Measurements from ENCODE around the gene DGKH.

Gene DGKH

DNA sequence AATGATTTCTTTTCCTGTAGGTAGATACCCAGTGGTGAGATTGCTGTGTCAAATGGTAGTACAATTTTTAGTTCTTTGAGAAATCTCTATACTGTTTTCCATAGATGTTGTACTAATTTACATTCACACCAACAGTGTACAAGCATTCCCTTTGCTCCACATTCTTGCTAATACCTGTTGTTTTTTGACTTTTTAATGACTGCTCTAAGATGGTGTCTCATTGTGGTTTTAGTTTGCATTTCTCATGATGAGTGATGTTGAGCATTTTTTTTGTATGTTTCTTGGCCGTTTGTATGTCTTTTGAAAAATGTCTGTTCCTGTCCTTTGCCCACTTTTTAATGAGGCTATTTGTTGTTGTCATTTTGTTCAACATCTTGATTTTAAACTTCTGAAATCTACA is 103.3 kb downstream of the DGKH start:
- H3K4me1 ChIP-seq (ENCODE audit: insufficient read depth, low read length, poor library complexity, severe bottlenecking), result peaks cover 18% of the 10 kb centered on the region
- no peak overlapping the region for H3K4me2 ChIP-seq (ENCODE audit: low read depth, low read length, poor library complexity, severe bottlenecking)
- H3K27me3 ChIP-seq (ENCODE audit: insufficient read depth, low read length, poor library complexity, severe bottlenecking), result no peaks in the 10 kb centered on the region
- no peaks in the 10 kb centered on the region for H3K79me2 ChIP-seq (ENCODE audit: insufficient read depth, low read length)
- no peak overlapping the region for H2AFZ ChIP-seq (ENCODE audit: low read length)
- H3K9ac ChIP-seq (ENCODE audit: low read depth, low read length, poor library complexity, severe bottlenecking), result no peak overlapping the region
- no peaks in the 10 kb centered on the region for H3K9me2 ChIP-seq (replicated peaks; ENCODE audit: low read depth, low read length)
- no peaks in the 10 kb centered on the region for H3F3A ChIP-seq (ENCODE audit: low read depth)
- no peak overlapping the region for H3K4me3 ChIP-seq (ENCODE audit: low read length, poor library complexity, severe bottlenecking)
- no peaks in the 10 kb centered on the region for H3K9me3 ChIP-seq (ENCODE audit: insufficient read depth, low read depth, low read length)
- TF ChIP-seq, protein P1, sequence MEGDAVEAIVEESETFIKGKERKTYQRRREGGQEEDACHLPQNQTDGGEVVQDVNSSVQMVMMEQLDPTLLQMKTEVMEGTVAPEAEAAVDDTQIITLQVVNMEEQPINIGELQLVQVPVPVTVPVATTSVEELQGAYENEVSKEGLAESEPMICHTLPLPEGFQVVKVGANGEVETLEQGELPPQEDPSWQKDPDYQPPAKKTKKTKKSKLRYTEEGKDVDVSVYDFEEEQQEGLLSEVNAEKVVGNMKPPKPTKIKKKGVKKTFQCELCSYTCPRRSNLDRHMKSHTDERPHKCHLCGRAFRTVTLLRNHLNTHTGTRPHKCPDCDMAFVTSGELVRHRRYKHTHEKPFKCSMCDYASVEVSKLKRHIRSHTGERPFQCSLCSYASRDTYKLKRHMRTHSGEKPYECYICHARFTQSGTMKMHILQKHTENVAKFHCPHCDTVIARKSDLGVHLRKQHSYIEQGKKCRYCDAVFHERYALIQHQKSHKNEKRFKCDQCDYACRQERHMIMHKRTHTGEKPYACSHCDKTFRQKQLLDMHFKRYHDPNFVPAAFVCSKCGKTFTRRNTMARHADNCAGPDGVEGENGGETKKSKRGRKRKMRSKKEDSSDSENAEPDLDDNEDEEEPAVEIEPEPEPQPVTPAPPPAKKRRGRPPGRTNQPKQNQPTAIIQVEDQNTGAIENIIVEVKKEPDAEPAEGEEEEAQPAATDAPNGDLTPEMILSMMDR (conservative IDR thresholded peaks at IDR 0.05; ENCODE audit: low read length), result no peak
- TF ChIP-seq EZH2phosphoT487 (IDR thresholded peaks at IDR 0.05; ENCODE audit: borderline replicate concordance), result no peak
- H3K36me3 ChIP-seq (ENCODE audit: insufficient read depth, low read length), result peaks cover 12% of the 10 kb centered on the region; the same call in 1 of the 2 replicates
- no peaks in the 10 kb centered on the region for H4K20me1 ChIP-seq (ENCODE audit: insufficient read depth, low read length, poor library complexity, severe bottlenecking)

DNA sequence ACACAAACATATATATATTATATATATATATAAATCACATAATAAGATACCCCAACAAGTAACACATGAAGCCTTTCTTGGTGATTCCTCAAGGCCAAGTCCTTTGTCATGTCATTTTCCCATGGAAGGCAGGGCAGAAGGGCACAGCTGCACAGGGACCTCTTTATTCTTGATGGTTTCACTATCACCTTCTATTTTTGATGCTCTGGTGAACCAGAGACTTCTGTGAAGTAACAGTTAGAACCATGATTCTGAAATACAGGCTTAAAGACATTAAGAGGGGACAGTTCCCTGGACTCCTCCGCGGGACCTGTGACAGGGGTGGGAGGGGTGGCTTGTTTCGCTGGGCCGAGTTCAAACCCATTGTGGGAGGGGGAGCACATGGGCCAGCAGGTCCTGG is 104.0 kb downstream of the DGKH start:
- no peak overlapping the region for H3K4me3 ChIP-seq (ENCODE audit: low read length, poor library complexity, severe bottlenecking)
- H3K9ac ChIP-seq (ENCODE audit: low read depth, low read length, poor library complexity, severe bottlenecking), result no peak overlapping the region
- no peaks in the 10 kb centered on the region for H3K9me2 ChIP-seq (replicated peaks; ENCODE audit: low read depth, low read length)
- H3K79me2 ChIP-seq (ENCODE audit: insufficient read depth, low read length), result no peaks in the 10 kb centered on the region
- no peaks in the 10 kb centered on the region for H4K20me1 ChIP-seq (ENCODE audit: insufficient read depth, low read length, poor library complexity, severe bottlenecking)
- no peak overlapping the region for H3K4me2 ChIP-seq (ENCODE audit: low read depth, low read length, poor library complexity, severe bottlenecking)
- H3K36me3 ChIP-seq (ENCODE audit: insufficient read depth, low read length), result peaks cover 12% of the 10 kb centered on the region; the same call in 1 of the 2 replicates
- H3F3A ChIP-seq (ENCODE audit: low read depth), result no peaks in the 10 kb centered on the region
- no peaks in the 10 kb centered on the region for H3K27me3 ChIP-seq (ENCODE audit: insufficient read depth, low read length, poor library complexity, severe bottlenecking)
- TF ChIP-seq, protein P1 (conservative IDR thresholded peaks at IDR 0.05; ENCODE audit: low read length), result no peak
- TF ChIP-seq EZH2phosphoT487 (IDR thresholded peaks at IDR 0.05; ENCODE audit: borderline replicate concordance), result no peak
- peaks cover 18% of the 10 kb centered on the region for H3K4me1 ChIP-seq (ENCODE audit: insufficient read depth, low read length, poor library complexity, severe bottlenecking)
- H2AFZ ChIP-seq (ENCODE audit: low read length), result no peak overlapping the region
- no peaks in the 10 kb centered on the region for H3K9me3 ChIP-seq (ENCODE audit: insufficient read depth, low read depth, low read length)

DNA sequence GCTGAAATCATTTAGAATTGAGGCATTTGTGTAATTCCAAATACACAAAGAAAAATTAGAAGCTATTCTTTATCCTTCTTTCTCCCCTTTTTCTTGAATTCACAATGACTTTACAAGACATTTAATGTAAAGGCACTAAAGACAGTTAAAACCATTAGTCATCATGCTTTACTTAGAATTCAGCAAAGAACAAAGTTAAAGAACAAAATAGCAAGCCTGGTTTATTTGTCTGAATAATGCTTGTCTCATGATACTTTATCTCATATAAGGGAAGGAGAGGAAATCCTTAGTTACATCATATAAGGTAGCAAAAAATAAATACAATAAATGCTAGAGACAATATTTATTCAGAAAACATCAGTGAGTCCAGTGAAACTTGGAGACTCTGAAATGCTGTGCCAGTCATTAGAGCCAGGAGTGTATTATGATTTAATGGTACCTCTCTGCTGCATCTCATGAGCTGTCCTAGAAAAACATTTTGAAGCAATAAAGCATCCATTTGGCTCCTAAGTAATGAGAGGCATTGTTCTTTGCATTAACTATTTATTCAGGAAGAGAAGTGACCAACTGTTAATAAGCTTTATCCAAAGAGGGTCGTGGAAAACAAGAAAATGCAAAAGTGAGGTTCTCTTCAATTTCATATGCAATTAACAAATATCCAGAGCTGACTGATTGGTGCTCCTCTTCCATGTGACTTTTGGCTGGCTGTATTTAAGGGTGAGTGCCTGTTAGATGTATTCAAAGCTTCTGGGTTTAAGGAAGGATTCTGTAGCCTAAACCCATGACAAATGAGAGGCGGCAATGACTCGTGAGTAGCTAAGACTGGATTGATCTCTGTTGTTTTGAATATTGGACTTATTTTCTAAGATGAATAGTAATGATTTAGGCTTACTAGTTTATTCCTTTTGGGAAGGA is 105.0 kb downstream of the DGKH start:
- no peaks in the 10 kb centered on the region for H3K9me2 ChIP-seq (replicated peaks; ENCODE audit: low read depth, low read length)

More for the DNA sequence above, 105.0 kb downstream of the DGKH start:
- Histone ChIP-seq H3K9ac (ENCODE audit: low read depth, low read length, poor library complexity, severe bottlenecking) (no peak overlapping the region), H3K36me3 (ENCODE audit: insufficient read depth, low read length) (peaks cover 16% of the 10 kb centered on the region; the same call in 1 of the 2 replicates), H3K9me3 (ENCODE audit: insufficient read depth, low read depth, low read length) (no peaks in the 10 kb centered on the region), H3F3A (ENCODE audit: low read depth) (no peaks in the 10 kb centered on the region), H3K27me3 (ENCODE audit: insufficient read depth, low read length, poor library complexity, severe bottlenecking) (no peaks in the 10 kb centered on the region), H3K4me1 (ENCODE audit: insufficient read depth, low read length, poor library complexity, severe bottlenecking) (peaks cover 13% of the 10 kb centered on the region), H4K20me1 (ENCODE audit: insufficient read depth, low read length, poor library complexity, severe bottlenecking) (no peaks in the 10 kb centered on the region), H3K4me2 (ENCODE audit: low read depth, low read length, poor library complexity, severe bottlenecking) (no peak overlapping the region), H3K4me3 (ENCODE audit: low read length, poor library complexity, severe bottlenecking) (no peak overlapping the region), H2AFZ (ENCODE audit: low read length) (no peak overlapping the region), H3K79me2 (ENCODE audit: insufficient read depth, low read length) (no peaks in the 10 kb centered on the region)
- TF ChIP-seq, protein P1 (conservative IDR thresholded peaks at IDR 0.05; ENCODE audit: low read length), result no peak
- TF ChIP-seq EZH2phosphoT487 (IDR thresholded peaks at IDR 0.05; ENCODE audit: borderline replicate concordance), result no peak
